T-cell (primary cell): Measurements from ENCODE around the gene PRR16. TPM values are rescaled to one million over a fixed set of nuclear protein-coding genes. Genes with fewer than 3 reads are reported as not detected.

ENCODE experiments used
- ATAC-seq, 4 experiments: fragments of 200-7000 bp in 3 of 4; fragments of 150-1000 bp in 1 of 4; cut with Tn5 transposase; replicated peaks in 1 of 4; 1 replicate in 3 of 4; 2 replicates in 1 of 4; pipeline ENCODE4 v1.10.0; 2021; ENCODE audit warnings: moderate library complexity in 3 of 4, mild to moderate bottlenecking in 2 of 4, moderate number of reproducible peaks in 1 of 4
- CTCF ChIA-PET, 2 donors: fragments of 300-600 bp; sonication (Branson Sonifier 250); formaldehyde crosslinking; loops; one replicate each; lab custom pipeline; 2022; ENCODE audit warnings: antibody characterized with exemption in 2 of 2; lab: Charles Lee
- POLR2A ChIA-PET, 2 donors: fragments of 300-600 bp; sonication (Branson Sonifier 250); formaldehyde crosslinking; loops; one replicate each; lab custom pipeline; 2022; ENCODE audit warnings: antibody characterized with exemption in 2 of 2; lab: Charles Lee
- DNase-seq, 35 experiments: peaks; one replicate each; pipeline versions ENCODE4 v3.0.0 to v3.0.0-alpha.2; 2013 to 2023
- H3K27ac ChIP-seq: one replicate; pipeline ENCODE4 v1.5.1; 2013; ENCODE audit warnings: low read length
- H3K27me3 ChIP-seq, 2 experiments: replicated peaks in 1 of 2; 1 replicate in 1 of 2; 2 replicates in 1 of 2; pipeline versions ENCODE4 v1.6.1 to v1.7.0; 2013; ENCODE audit warnings: low read length in 1 of 2, mixed read lengths in 1 of 2; ENCODE audit not compliant: control insufficient read depth in 2 of 2, insufficient read depth in 2 of 2; ENCODE audit errors: extremely low read depth in 1 of 2
- H3K36me3 ChIP-seq, 2 donors: 1 replicate in 1 of 2; 2 replicates in 1 of 2; pipeline versions ENCODE4 v1.6.1 to v1.7.0; 2013; ENCODE audit warnings: low read length in 1 of 2; ENCODE audit not compliant: control insufficient read depth in 2 of 2, insufficient read depth in 1 of 2; ENCODE audit errors: extremely low read depth in 1 of 2
- H3K4me1 ChIP-seq, 2 experiments: 1 replicate in 1 of 2; 2 replicates in 1 of 2; pipeline versions ENCODE4 v1.6.1 to v1.7.0; 2013; ENCODE audit warnings: low read length in 2 of 2, mixed read lengths in 1 of 2; ENCODE audit not compliant: insufficient read depth in 2 of 2, control insufficient read depth in 1 of 2; ENCODE audit errors: extremely low read depth in 1 of 2
- H3K4me3 ChIP-seq, 2 donors: 1 replicate in 1 of 2; 2 replicates in 1 of 2; pipeline versions ENCODE4 v1.5.1 to v1.7.0; 2013; ENCODE audit warnings: mild to moderate bottlenecking in 2 of 2, low read length in 1 of 2, moderate library complexity in 1 of 2; ENCODE audit not compliant: control insufficient read depth in 1 of 2; ENCODE audit errors: extremely low read depth in 1 of 2
- H3K9me3 ChIP-seq: 2 replicates; pipeline ENCODE4 v1.7.0; 2013
- H3K27ac Mint-ChIP-seq, 2 donors: one replicate each; pipeline ENCODE4 v1.8.0; 2020 to 2021; ENCODE audit warnings: mild to moderate bottlenecking in 2 of 2, mixed read lengths in 2 of 2
- H3K27me3 Mint-ChIP-seq, 2 donors: one replicate each; pipeline ENCODE4 v1.8.0; 2021 to 2022; ENCODE audit warnings: mixed read lengths in 2 of 2
- H3K36me3 Mint-ChIP-seq: one replicate; pipeline ENCODE4 v1.8.0; 2021; ENCODE audit warnings: mixed read lengths
- H3K4me1 Mint-ChIP-seq, 3 donors: one replicate each; pipeline ENCODE4 v1.8.0; 2020 to 2022; ENCODE audit warnings: mixed read lengths in 3 of 3, mild to moderate bottlenecking in 1 of 3
- H3K4me3 Mint-ChIP-seq, 3 donors: one replicate each; pipeline ENCODE4 v1.8.0; 2020 to 2022; ENCODE audit warnings: mild to moderate bottlenecking in 3 of 3, mixed read lengths in 3 of 3, moderate library complexity in 3 of 3
- H3K9me3 Mint-ChIP-seq, 3 donors: one replicate each; pipeline ENCODE4 v1.8.0; 2020 to 2022; ENCODE audit warnings: mixed read lengths in 3 of 3
- WGBS: methylation state at CpG from one replicate; pipeline ENCODE4 v1.1.5; 2013; ENCODE audit warnings: missing lambda C conversion rate; ENCODE audit not compliant: insufficient coverage; 5-methylcytosine and 5-hydroxymethylcytosine counted together
- total RNA-seq, 35 experiments: library from RNA in 6 of 35; stranded (reverse) in 6 of 35; fragments of 120-200 nt in 1 of 35; gene quantifications; one replicate each; pipeline versions ENCODE4 v1.2.1 to v1.2.4 and lab custom pipeline; 2013 to 2026

PRR16 gene
- total RNA-seq, 5 donors from 2014 or later (not counting 1 experiment from before 2014, with no cell fraction given), result not detected

GRCh38 chr5:120516805-120517204 is 52.7 kb downstream of the PRR16 start:
- Histone ChIP-seq H3K9me3 (no peaks in the 10 kb centered on the region), H3K4me1 (no peaks in the 10 kb centered on the region), H3K36me3 (no peaks in the 10 kb centered on the region), H3K27ac (no peak overlapping the region), H3K4me3 (no peak overlapping the region), H3K27me3 (no peaks in the 10 kb centered on the region)
- ATAC-seq (no peak), DNase-seq (no peak)
- WGBS, result 83% methylated on average over 1 of the region's 2 CpGs
- H3K4me1 Mint-ChIP-seq, result no peaks in the 10 kb centered on the region
- H3K27ac Mint-ChIP-seq, result no peak overlapping the region
- H3K4me3 Mint-ChIP-seq, result no peak overlapping the region
- POLR2A ChIA-PET, result no interaction called here
- H3K27me3 Mint-ChIP-seq, result no peaks in the 10 kb centered on the region
- CTCF ChIA-PET, result no interaction called here
- H3K36me3 Mint-ChIP-seq, result no peaks in the 10 kb centered on the region
- peaks cover 0 to 5% (median 3%) of the 10 kb centered on the region in 3 donors for H3K9me3 Mint-ChIP-seq

- H3K27ac Mint-ChIP-seq, result no peak overlapping the region
- peaks cover 0 to 5% (median 3%) of the 10 kb centered on the region in 3 donors for H3K9me3 Mint-ChIP-seq
- no peaks in the 10 kb centered on the region for H3K36me3 Mint-ChIP-seq
- Histone ChIP-seq H3K36me3 (no peaks in the 10 kb centered on the region), H3K27ac (no peak overlapping the region), H3K27me3 (no peaks in the 10 kb centered on the region), H3K4me1 (no peaks in the 10 kb centered on the region), H3K4me3 (no peak overlapping the region), H3K9me3 (no peaks in the 10 kb centered on the region)
- H3K4me3 Mint-ChIP-seq, result no peak overlapping the region
- DNase-seq, result no peak
- no peaks in the 10 kb centered on the region for H3K27me3 Mint-ChIP-seq
- H3K4me1 Mint-ChIP-seq, result no peaks in the 10 kb centered on the region
- ChIA-PET CTCF (no interaction called here), POLR2A (no interaction called here)
- ATAC-seq, result no peak
- WGBS, result no CpG with 5 or more reads among the region's 5 CpGs
Observed at GRCh38 chr5:120517607-120518252, 53.6 kb downstream of the PRR16 start.

- H3K4me1 Mint-ChIP-seq, result no peaks in the 10 kb centered on the region
- H3K36me3 Mint-ChIP-seq, result no peaks in the 10 kb centered on the region
- DNase-seq, result no peak
Observed at GRCh38 chr5:120518581-120518980, 54.5 kb downstream of the PRR16 start.

GRCh38 chr5:120527251-120527650 is 63.2 kb downstream of the PRR16 start:
- POLR2A ChIA-PET, result no interaction called here
- no peaks in the 10 kb centered on the region for H3K36me3 Mint-ChIP-seq

More at GRCh38 chr5:120518581-120518980, 54.5 kb downstream of the PRR16 start:
- Mint-ChIP-seq H3K9me3 (peaks cover 0 to 5% (median 3%) of the 10 kb centered on the region in 3 donors), H3K4me3 (no peak overlapping the region), H3K27me3 (no peaks in the 10 kb centered on the region), H3K27ac (no peak overlapping the region)
- no CpG with 5 or more reads among the region's 1 CpG for WGBS
- no peaks in the 10 kb centered on the region for H3K36me3 ChIP-seq
- H3K27ac ChIP-seq, result no peak overlapping the region
- no peak overlapping the region for H3K4me3 ChIP-seq
- no peaks in the 10 kb centered on the region for H3K27me3 ChIP-seq
- ATAC-seq, result no peak
- no peaks in the 10 kb centered on the region for H3K4me1 ChIP-seq
- ChIA-PET CTCF (no interaction called here), POLR2A (no interaction called here)
- H3K9me3 ChIP-seq, result no peaks in the 10 kb centered on the region

GRCh38 chr5:120528609-120529008 is 64.5 kb downstream of the PRR16 start:
- Mint-ChIP-seq H3K4me1 (no peaks in the 10 kb centered on the region), H3K4me3 (no peak overlapping the region), H3K27ac (no peak overlapping the region), H3K9me3 (peaks cover 0 to 4% (median 2%) of the 10 kb centered on the region in 3 donors), H3K27me3 (no peaks in the 10 kb centered on the region), H3K36me3 (no peaks in the 10 kb centered on the region)
- H3K27me3 ChIP-seq, result no peaks in the 10 kb centered on the region
- ChIA-PET POLR2A (no interaction called here), CTCF (no interaction called here)
- ATAC-seq (no peak), DNase-seq (no peak)
- no peaks in the 10 kb centered on the region for H3K9me3 ChIP-seq
- no CpG with 5 or more reads among the region's 2 CpGs for WGBS
- no peak overlapping the region for H3K27ac ChIP-seq
- no peaks in the 10 kb centered on the region for H3K36me3 ChIP-seq
- H3K4me3 ChIP-seq, result no peak overlapping the region
- no peaks in the 10 kb centered on the region for H3K4me1 ChIP-seq

More at GRCh38 chr5:120527251-120527650, 63.2 kb downstream of the PRR16 start:
- CTCF ChIA-PET, result no interaction called here
- no peak overlapping the region for H3K4me3 Mint-ChIP-seq
- peaks cover 0 to 4% (median 2%) of the 10 kb centered on the region in 3 donors for H3K9me3 Mint-ChIP-seq
- Histone ChIP-seq H3K27ac (no peak overlapping the region), H3K4me3 (no peak overlapping the region), H3K4me1 (no peaks in the 10 kb centered on the region), H3K27me3 (no peaks in the 10 kb centered on the region), H3K9me3 (no peaks in the 10 kb centered on the region), H3K36me3 (no peaks in the 10 kb centered on the region)
- H3K27me3 Mint-ChIP-seq, result no peaks in the 10 kb centered on the region
- WGBS, result 50% methylated on average over 1 of the region's 3 CpGs
- no peak overlapping the region for H3K27ac Mint-ChIP-seq
- DNase-seq (no peak), ATAC-seq (no peak)
- H3K4me1 Mint-ChIP-seq, result no peaks in the 10 kb centered on the region

- peaks cover 0 to 4% (median 2%) of the 10 kb centered on the region in 3 donors for H3K9me3 Mint-ChIP-seq
- no peak overlapping the region for H3K4me3 Mint-ChIP-seq
- WGBS, result no CpG with 5 or more reads among the region's 2 CpGs
- no peak overlapping the region for H3K27ac ChIP-seq
- no peaks in the 10 kb centered on the region for H3K4me1 Mint-ChIP-seq
- H3K36me3 Mint-ChIP-seq, result no peaks in the 10 kb centered on the region
- H3K9me3 ChIP-seq, result no peaks in the 10 kb centered on the region
- H3K36me3 ChIP-seq, result no peaks in the 10 kb centered on the region
- no peak overlapping the region for H3K4me3 ChIP-seq
- POLR2A ChIA-PET, result no interaction called here
- no peaks in the 10 kb centered on the region for H3K4me1 ChIP-seq
- CTCF ChIA-PET, result interaction anchor here in 1 of 2 donors (0.6 kb wide), 1 partner anchor 1060 kb away, joined by 4 read pairs; no protein-coding TSS in a partner anchor
- no peak overlapping the region for H3K27ac Mint-ChIP-seq
- no peak for DNase-seq
- ATAC-seq, result no peak
- no peaks in the 10 kb centered on the region for H3K27me3 ChIP-seq
- H3K27me3 Mint-ChIP-seq, result no peaks in the 10 kb centered on the region
Observed at GRCh38 chr5:120529386-120529785, 65.3 kb downstream of the PRR16 start.
